Gastroesophageal sphincter (tissue), 4 donors: ENCODE data around the gene RERE. TPM values are rescaled to one million over a fixed set of nuclear protein-coding genes. Genes with fewer than 3 reads are reported as not detected.

Experiments
- ATAC-seq: fragments of 150-250 bp; one replicate; pipeline ENCODE4 v1.9.1; 2016; ENCODE audit warnings: mild to moderate bottlenecking, moderate library complexity
- H3K27ac ChIP-seq, 4 donors: fragments of 200-600 bp; sonication (generic) in 3 of 4; 1 replicate in 3 of 4; 2 replicates in 1 of 4; pipeline ENCODE4 v1.5.1; 2016 to 2019
- H3K27me3 ChIP-seq: fragments of 200-600 bp; sonication (generic); one replicate; pipeline ENCODE4 v1.5.1; 2019
- H3K36me3 ChIP-seq, 2 donors: fragments of 200-600 bp; sonication (generic); one replicate each; pipeline ENCODE4 v1.5.1; 2019; ENCODE audit warnings: control low read depth in 1 of 2
- H3K4me1 ChIP-seq, 3 donors: fragments of 200-600 bp; sonication (generic); 1 replicate in 2 of 3; 2 replicates in 1 of 3; pipeline ENCODE4 v1.5.1; 2016 to 2019; ENCODE audit warnings: control low read depth in 2 of 3
- H3K4me3 ChIP-seq, 2 donors: fragments of 200-600 bp; sonication (generic); one replicate each; pipeline ENCODE4 v1.5.1; 2019; ENCODE audit warnings: mild to moderate bottlenecking in 1 of 2, moderate library complexity in 1 of 2
- H3K9me3 ChIP-seq, 3 donors: fragments of 200-600 bp; sonication (generic); one replicate each; pipeline ENCODE4 v1.5.1; 2017 to 2019; ENCODE audit warnings: control low read depth in 2 of 3
- CTCF ChIP-seq, 4 experiments: fragments of 200-600 bp in 2 of 4; fragments of 450-650 bp in 2 of 4; sonication (generic) in 1 of 4; IDR thresholded peaks; one replicate each; pipeline ENCODE4 v1.5.1; 2017 to 2019; ENCODE audit warnings: antibody characterized with exemption in 4 of 4, mild to moderate bottlenecking in 2 of 4, moderate library complexity in 2 of 4
- EP300 ChIP-seq: sonication (generic); formaldehyde crosslinking; IDR thresholded peaks from one replicate; pipeline ENCODE4 v1.6.1; 2017; ENCODE audit warnings: antibody characterized with exemption, mild to moderate bottlenecking
- POLR2A ChIP-seq, 2 donors: fragments of 450-650 bp; IDR thresholded peaks; one replicate each; pipeline ENCODE4 v1.6.1; 2017; ENCODE audit warnings: antibody characterized with exemption in 2 of 2, mild to moderate bottlenecking in 2 of 2, moderate library complexity in 1 of 2
- POLR2AphosphoS5 ChIP-seq: sonication (generic); formaldehyde crosslinking; IDR thresholded peaks from one replicate; pipeline ENCODE4 v1.6.1; 2017; ENCODE audit warnings: antibody characterized with exemption
- WGBS, 2 donors: methylation state at CpG; one replicate each; pipeline ENCODE4 v1.1.5; 2018; ENCODE audit warnings: low coverage in 1 of 2; 5-methylcytosine and 5-hydroxymethylcytosine counted together
- total RNA-seq, 4 donors: library from RNA; depleted of rRNA; stranded (reverse); fragments of >200 nt; gene quantifications; one replicate each; pipeline ENCODE4 v1.1.0, GENCODE V29; 2016

The RERE gene
- total RNA-seq, 4 donors from 2014 or later = 112 to 212 (median 139) TPM

GRCh38 chr1:8419861-8420260, 397.6 kb downstream of the RERE start:
- WGBS, 2 donors = 22 to 51% methylated on average over 2 to 3 of the region's 3 CpGs
- ATAC-seq = no peak
- TF ChIP-seq POLR2A (IDR thresholded peaks at IDR 0.05) (no peak), POLR2AphosphoS5 (no peak), EP300 (no peak), CTCF (IDR thresholded peaks at IDR 0.05) (no peak)
- Histone ChIP-seq H3K27me3 (no peaks in the 10 kb centered on the region), H3K36me3 (peaks cover 0 to 26% of the 10 kb centered on the region in 2 donors), H3K27ac (peak overlapping the region; percentile 97 to 100 (median 98)), H3K4me3 (peak overlapping the region; percentile 74 to 97), H3K9me3 (no peaks in the 10 kb centered on the region), H3K4me1 (peaks cover 23 to 73% (median 40%) of the 10 kb centered on the region in 3 donors)

GRCh38 chr1:8419172-8419571, 398.3 kb downstream of the RERE start:
- Histone ChIP-seq H3K4me3 (peak overlapping the region; percentile 74 to 97), H3K27me3 (no peaks in the 10 kb centered on the region), H3K9me3 (no peaks in the 10 kb centered on the region), H3K27ac (peak overlapping the region; percentile 97 to 100 (median 98)), H3K36me3 (peaks cover 0 to 29% of the 10 kb centered on the region in 2 donors), H3K4me1 (peaks cover 21 to 73% (median 35%) of the 10 kb centered on the region in 3 donors)
- WGBS, 2 donors = 12 to 25% methylated on average over 6 of the region's 6 CpGs
- ATAC-seq = no peak
- TF ChIP-seq POLR2AphosphoS5 (peak; percentile 66), CTCF (IDR thresholded peaks at IDR 0.05) (no peak)

- 14 to 77% methylated on average over 1 to 4 of the region's 4 CpGs for WGBS, 2 donors
These were observed 399.1 kb downstream of the RERE start for GRCh38 chr1:8418301-8418700.

GRCh38 chr1:8417625-8418024, 399.8 kb downstream of the RERE start:
- no peak for ATAC-seq
- H3K27ac ChIP-seq = peak overlapping the region; percentile 97 to 100 (median 98)

More at GRCh38 chr1:8418301-8418700, 399.1 kb downstream of the RERE start:
- TF ChIP-seq CTCF (IDR thresholded peaks at IDR 0.05) (no peak), EP300 (no peak), POLR2AphosphoS5 (no peak), POLR2A (IDR thresholded peaks at IDR 0.05) (no peak)
- Histone ChIP-seq H3K4me3 (peak overlapping the region in 1 of 2 donors; percentile 74), H3K36me3 (peaks cover 0 to 38% of the 10 kb centered on the region in 2 donors), H3K27ac (peak overlapping the region; percentile 97 to 100 (median 98)), H3K4me1 (peaks cover 21 to 81% (median 40%) of the 10 kb centered on the region in 3 donors), H3K9me3 (no peaks in the 10 kb centered on the region), H3K27me3 (no peaks in the 10 kb centered on the region)
- no peak for ATAC-seq

More at GRCh38 chr1:8417625-8418024, 399.8 kb downstream of the RERE start:
- Histone ChIP-seq H3K4me3 (no peak overlapping the region), H3K27me3 (no peaks in the 10 kb centered on the region), H3K4me1 (peaks cover 25 to 88% (median 46%) of the 10 kb centered on the region in 3 donors), H3K9me3 (no peaks in the 10 kb centered on the region), H3K36me3 (peaks cover 0 to 41% of the 10 kb centered on the region in 2 donors)
- WGBS, 2 donors = 47 to 89% methylated on average over 2 to 4 of the region's 5 CpGs
- no peak for TF ChIP-seq POLR2AphosphoS5
- no peak for TF ChIP-seq EP300
- TF ChIP-seq POLR2A (IDR thresholded peaks at IDR 0.05) = no peak
- no peak for TF ChIP-seq CTCF (IDR thresholded peaks at IDR 0.05)
